T follicular helper cell (primary cell): ENCODE data around the gene ZBED1.
"Not testable (repeated sequence)": the region's sequence is repeated elsewhere in the genome, so short reads cannot be mapped to it uniquely, and the experiment has no call there.

Experiments used
- DNase-seq: peaks from one replicate; pipeline ENCODE4 v3.0.0-alpha.2; 2020; ENCODE audit warnings: low read depth

ZBED1 gene

DNA sequence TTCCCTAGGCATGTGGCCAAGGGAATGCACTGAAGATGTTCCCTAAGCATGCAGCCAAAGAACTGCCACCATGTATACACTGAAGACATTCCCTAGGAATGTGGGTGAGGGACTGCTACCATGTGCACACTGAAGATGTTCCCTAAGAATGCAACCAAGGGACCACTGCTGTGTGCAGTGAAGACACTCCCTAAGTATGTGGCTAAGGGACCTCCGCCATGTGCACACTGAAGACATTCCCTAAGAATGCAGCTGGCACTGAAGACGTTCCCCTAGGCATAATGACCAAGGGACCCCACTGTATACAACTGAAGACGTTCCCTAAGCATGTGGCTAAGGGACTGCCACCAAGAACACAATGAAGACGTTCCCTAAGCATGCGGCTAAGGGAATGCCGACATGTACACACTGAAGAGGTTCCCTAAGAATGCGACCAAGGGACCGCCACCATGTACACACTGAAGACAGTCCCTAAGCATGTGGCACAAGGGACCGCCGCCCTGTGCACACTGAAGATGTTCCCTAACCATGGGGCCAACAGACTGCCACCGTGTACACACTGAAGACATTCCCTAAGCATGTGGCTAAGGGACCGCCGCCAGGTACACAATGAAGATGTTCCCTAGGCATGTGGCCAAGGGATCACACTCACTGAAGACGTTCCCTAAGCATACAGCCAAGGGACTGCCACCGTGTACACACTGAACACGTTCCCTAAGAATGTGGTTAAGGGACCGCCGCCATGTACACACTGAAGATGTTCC lies 25.6 kb downstream of the ZBED1 start:
- DNase-seq, result no peak

DNA sequence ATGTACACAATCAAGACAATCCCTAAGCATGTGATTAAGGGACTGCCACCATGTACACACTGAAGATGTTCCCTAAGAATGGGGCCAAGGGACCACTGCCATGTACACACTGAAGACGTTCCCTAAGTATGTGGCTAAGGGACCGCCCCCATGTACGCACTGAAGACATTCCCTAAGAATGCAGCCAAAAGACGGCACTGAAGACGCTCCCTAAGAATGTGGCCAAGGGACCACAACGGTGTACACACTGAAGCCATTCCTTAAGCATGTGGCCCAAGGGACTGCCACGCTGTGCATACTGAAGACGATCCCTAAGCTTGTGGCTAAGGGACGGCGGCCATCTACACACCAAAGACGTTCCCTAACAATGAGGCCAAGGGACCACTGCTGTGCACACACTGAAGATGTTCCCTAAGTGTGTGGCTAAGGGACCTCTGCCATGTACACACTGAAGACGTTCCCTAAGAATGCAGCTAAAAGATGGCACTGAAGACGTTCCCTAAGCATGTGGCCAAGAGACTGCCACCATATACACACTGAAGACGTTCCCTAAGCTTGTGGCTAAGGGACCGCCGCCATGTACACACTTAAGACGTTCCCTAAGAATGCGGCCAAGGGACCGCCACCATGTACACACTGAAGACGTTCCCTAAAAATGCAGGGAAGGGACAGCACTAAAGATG lies 26.4 kb downstream of the ZBED1 start:
- DNase-seq, result no peak

DNA sequence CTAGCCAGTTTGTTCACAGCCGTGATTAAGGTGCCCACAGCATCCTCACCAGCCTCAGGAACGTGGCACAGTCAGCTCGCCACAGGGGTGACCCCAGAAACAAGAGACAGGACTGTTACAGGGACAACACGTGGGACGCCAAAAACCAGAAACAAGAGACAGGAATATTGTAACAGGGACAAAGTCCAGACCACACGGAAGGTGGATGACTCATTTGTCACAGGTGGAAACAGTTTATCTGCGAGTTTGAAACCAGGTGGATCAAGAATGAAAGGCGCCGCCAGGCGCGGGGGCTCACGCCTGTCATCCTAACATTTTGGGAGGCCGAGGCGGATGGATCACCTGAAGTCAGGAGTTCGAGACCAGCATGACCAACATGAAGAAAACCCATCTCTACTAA lies 27.7 kb downstream of the ZBED1 start:
- not testable (repeated sequence) for DNase-seq

DNA sequence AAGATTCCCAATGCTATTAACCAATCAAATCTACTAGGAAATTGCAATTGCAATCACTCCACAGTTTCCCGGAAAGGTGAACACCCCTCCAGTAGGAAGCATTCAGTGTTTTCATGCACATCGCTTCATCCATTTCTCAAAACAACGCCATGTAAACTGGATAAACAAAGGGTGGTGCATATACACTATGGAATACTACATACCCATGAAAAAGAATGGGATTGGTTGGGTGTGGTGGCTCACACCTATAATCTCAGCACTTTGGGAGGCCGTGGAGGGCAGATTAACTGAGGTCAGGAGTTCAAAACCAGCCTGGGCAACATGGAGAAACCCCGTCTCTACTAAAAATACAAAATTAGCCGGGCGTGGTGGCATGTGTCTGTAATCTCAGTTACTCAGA lies 29.1 kb downstream of the ZBED1 start:
- no peak for DNase-seq

DNA sequence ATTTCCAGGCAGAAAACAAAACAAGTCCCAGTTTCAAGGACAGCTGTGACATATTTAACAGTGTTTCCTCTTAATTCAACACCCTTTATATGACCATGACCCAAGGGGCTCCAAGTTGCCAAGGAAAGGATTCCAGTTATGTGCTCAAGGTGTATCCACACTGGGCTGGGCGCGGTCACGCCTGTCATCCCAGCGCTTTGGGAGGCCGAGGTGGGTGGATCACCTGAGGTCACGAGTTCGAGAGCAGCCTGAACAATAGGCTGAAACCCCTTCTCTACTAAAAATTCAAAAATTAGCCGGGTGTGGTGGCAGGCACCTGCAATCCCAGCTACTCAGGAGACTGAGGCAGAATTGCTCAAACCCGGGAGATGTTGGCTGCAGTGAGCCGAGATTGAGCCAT lies 29.6 kb downstream of the ZBED1 start:
- not testable (repeated sequence) for DNase-seq

DNA sequence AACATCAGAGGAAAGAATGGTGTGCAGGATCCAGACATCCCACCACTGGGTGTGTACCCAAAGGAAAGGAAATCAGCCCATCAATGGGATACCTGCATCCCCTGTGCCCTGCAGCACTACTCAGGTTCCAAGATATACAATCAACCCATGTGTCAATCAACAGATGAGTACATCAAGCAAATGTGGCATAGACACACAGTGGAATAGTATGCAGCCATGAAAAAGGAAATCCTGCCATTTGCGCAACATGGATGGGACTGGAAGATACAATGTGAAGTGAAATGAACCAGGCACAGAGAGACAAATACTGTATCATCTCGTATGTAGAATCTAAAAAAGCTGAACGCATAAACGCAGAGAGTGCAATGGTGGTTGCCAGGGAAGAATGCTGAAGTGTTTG lies 30.9 kb downstream of the ZBED1 start:
- not testable (repeated sequence) for DNase-seq

DNA sequence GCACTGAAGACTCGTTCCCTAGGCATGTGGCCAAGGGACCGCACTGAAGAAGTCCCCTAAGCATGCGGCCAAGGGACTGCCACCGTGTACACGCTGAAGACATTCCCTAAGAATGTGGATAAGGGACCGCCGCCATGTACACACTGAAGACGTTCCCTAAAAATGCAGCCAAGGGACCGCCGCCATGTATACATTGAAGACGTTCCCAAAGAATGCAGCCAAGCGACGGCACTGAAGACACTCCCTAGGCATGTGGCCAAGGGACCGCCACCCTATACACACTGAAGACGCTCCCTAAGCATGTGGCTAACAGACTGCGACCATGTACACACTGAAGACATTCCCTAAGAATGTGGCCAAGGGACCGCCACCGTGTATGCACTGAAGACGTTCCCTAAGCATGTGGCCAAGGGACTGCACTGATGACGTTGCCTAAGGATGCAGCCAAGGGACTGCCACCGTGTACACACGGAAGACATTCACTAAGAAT lies 31.5 kb downstream of the ZBED1 start:
- no peak for DNase-seq

DNA sequence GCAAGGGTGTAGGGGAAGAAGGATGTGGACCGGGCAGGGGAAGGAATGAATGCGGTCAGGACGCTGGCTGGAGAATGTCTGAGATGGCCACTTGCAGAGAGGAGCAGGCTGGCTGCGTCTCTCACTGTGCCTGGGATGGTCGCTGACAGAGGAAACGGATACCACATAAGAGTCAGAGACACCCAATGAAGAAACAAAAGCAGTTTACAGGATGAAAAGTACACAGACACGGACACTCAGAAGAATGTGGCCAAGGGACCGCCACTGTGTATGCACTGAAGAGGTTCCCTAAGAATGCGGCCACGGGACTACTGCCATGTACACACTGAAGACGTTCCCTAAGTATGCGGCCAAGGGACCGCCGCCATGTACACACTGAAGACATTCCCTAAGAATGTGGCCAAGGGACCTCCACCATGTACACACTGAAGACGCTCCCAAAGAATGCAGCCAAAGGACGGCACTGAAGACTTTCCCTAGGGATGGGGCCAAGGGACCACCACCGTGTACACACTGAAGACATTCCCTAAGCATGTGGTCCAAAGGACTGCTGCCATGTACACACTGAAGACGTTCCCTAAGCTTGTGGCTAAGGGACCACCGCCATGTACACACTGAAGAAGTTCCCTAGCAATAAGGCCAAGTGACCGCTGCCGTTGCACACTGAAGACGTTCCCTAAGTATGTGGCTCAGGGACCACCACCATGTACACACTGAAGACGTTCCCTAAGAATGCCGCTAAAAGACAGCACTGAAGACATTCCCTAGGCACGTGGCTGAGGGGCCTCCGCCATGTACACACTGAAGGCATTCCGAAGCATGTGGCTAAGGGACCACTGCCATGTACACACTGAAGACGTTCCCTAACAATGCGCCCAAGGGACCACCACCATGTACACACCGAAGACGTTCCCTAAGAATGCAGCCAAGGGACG lies 32.2 kb downstream of the ZBED1 start:
- no peak for DNase-seq

DNA sequence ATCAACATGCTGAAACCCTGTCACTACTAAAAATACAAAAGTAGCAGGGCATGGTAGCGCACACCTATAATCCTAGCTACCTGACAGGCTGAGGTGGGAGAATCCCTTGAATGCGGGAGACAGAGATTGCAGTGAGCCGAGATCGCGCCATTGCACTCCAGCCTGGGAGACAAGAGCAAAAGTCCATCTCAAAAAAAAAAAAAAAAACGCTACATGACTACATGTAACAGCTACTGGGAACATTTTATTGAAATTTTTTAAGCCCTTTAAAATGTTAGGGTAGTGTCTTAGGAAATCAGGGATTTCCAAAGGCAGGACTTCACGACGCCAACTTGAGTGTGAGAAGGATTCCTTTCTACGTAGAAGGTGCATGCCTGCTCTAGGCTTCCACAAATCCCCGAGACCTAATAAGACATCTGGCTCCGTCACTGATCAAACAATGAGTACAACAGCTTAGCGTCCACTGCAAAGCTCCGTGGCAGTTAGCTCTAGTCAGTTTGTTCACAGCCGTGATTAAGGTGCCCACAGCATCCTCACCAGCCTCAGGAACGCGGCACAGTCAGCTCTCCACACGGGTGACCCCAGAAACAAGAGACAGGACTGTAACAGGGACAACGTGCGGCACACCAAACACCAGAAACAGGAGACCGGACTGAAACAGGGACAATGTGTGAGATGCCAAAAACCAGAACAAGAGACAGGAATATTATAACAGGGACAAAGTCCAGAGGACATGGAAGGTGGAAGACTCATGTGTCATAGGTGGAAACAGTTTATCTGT lies 33.7 kb downstream of the ZBED1 start:
- DNase-seq, result no peak

DNA sequence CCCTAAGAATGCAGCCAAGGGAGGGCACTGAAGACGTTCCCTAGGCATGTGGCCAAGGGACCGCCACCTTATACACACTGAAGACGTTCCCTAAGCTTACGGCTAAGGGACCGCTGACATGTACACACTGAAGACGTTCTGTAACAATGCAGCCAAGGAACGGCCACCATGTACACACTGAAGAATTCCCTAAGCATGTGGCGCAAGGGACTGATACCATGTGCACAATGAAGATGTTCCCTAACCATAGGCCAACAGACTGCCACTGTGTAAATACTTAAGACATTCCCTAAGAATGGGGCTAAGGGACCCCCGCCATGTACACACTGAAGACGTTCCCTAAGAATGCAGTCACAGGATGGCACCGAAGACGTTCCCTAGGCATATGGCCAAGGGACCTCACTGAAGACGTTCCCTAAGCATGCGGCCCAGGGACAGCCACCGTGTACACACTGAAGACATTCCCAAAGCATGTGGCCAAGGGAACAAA lies 36.1 kb downstream of the ZBED1 start:
- DNase-seq, result no peak

DNA sequence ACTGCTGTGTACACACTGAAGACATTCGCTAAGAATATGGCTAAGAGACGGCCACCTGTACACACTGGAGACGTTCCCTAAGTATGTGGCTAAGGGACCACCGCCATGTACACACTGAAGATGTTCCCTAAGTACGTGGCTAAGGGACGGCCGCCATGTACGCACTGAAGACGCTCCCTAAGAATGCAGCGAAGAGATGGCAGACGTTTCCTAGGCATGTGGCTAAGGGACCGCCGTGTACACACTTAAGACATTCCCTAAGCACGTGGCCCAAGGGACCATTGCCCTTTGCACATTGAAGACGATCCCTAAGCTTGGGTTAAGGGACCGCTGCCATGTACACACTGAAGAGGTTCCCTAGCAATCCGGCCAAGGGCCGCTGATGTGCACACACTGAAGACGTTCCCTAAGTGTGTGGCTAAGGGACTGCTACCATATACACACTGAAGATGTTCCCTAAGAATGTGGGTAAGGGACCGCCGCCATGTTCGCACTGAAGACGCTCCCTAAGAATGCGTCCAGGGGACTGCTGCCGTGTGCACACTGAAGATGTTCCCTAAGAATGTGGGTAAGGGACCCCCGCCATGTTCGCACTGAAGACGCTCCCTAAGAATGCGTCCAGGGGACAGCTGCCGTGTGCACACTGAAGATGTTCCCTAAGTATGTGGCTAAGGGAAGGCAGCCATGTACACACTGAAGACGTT lies 36.7 kb downstream of the ZBED1 start:
- DNase-seq, result no peak

DNA sequence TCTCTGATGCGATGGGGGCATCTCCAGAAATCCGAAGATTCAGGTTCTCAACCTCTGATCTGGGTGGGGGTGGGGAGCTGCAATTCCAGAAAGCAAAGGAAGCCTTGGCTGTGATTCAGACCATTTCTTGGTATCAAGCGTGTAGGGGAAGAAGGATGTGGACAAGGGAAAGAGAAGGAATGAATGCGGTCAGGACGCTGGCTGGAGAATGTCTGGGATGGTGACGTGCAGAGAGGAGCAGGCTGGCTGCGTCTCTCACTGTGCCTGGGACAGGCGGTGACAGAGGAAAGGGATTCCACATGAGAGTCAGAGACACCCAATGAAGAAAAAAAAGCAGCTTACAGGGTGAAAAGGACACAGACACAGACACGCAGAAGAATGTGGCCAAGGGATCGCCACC lies 37.3 kb downstream of the ZBED1 start:
- not testable (repeated sequence) for DNase-seq

DNA sequence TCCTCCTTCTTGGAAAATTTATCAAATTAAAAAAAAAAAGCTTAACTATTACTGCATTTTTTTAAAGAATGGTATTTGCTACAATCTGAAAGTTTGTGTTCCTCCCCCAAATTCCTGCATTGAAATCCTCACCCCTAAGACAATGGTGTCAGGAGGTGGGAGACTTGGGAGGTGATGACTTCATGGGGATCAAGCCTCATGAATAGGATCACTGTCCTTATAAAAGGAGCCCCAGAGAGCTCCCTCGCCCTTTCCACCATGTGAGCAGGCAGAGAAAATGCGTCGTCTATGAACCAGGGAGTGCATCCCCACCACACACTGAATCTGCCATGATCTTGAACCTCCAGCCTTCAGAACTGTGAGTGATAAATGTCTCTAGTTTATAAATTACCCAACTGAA lies 38.0 kb downstream of the ZBED1 start:
- DNase-seq, result no peak

DNA sequence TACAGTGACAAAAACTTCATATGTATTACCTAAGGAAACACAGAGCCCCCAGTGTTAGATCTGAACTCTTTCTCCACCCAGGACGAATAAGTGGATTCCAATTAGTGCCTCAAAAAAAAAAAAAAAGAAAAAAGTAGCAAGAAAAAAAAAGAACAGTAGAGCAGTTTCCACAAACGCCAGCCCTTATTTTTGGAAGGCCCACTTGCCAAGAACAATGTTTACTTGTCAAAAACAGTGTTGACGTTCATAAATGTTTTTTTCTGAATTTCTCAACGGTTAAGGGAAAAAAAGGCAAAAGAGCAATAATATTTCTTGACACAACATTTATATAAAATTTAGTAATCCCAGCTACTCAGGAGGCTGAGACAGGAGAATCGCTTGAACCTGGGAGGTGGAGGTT lies 38.7 kb downstream of the ZBED1 start:
- no peak for DNase-seq

DNA sequence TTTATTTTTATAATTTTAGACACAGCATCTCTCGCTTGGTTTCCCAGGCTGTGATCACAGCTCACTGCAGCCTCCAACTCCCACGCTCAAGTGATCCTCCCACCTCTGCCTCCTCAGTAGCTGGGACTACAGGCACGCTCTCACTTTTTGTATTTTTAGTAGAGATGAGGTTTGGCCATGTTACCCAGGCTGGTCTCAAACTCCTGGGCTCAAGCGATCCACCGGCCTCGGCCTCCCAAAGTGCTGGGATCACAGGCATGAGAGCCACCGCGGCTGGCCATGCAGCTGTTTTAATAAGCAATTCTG lies 39.1 kb downstream of the ZBED1 start:
- DNase-seq, result no peak

DNA sequence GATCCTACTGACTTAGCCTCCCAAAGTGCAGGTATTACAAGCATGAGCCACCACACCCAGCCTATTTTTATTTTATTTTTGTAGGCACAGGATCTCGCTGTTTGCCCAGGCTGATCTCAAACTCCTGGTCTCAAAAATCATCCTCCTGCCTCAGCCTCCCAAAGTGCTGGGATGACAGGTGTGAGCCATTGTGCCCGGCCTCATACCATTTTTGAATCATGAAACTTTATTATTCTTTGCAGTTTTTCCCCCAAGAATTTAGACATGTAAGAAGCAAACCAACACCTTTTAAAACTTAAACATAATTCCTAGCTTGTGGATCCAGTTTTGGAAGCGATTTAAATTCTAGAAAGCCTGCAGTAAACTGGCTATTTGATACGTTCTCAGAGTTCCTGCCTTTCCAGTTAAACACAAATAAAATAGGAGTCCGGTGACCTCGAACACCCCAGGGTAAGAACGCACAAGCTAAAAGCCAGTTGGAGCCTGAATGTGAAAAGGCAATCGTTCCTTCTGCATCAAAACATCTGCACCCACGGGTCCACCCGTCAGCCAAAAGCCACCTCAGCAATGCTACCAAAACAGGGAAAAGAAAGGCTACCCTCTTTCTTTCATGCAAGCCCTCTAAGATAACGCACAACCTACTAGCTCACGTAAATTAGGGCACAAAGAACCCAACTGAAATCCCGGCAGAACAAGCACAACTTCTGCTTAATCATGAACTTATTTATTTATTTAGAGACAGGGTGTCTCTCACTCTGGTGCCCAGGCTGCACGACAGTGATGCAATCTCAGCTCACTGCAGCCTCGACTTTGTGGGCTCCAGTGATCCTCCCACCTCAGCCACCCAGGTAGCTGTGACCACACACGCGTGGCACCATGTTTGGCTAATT lies 39.7 kb downstream of the ZBED1 start:
- not testable (repeated sequence) for DNase-seq

DNA sequence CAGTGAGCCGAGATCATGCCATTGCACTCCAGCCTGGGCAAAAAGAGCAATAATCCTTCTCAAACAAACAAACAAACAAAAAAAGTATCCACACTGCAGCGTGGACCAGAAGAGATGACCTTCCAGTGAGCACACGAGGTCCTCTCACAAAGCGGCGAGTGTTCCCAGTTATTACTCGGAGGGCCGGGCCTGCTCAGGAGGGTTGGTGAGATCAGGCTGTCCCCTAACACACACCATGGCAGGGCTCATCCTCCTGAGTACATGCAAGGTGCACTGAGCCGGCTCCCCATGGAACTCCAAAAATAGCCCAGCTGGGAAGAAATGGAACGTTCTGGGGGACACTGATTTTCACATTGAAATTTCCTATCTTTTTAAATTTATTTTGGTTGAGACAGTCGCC lies 40.7 kb downstream of the ZBED1 start:
- not testable (repeated sequence) for DNase-seq

DNA sequence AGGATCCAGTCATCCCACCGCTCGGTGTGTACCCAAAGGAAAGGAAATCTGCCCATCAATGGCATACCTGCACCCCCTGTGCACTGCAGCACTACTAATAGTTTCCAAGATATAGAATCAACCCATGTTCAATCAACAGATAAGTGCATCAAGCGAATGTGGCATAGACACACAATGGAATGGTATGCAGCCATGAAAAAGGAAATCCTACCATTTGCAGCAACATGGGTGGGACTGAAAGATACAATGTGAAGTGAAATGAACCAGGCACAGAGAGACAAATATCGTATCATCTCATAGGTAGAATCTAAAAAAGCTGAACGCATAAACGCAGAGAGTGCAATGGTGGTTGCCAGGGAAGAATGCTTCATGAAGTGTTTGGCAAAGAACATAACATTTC lies 42.5 kb downstream of the ZBED1 start:
- no peak for DNase-seq

DNA sequence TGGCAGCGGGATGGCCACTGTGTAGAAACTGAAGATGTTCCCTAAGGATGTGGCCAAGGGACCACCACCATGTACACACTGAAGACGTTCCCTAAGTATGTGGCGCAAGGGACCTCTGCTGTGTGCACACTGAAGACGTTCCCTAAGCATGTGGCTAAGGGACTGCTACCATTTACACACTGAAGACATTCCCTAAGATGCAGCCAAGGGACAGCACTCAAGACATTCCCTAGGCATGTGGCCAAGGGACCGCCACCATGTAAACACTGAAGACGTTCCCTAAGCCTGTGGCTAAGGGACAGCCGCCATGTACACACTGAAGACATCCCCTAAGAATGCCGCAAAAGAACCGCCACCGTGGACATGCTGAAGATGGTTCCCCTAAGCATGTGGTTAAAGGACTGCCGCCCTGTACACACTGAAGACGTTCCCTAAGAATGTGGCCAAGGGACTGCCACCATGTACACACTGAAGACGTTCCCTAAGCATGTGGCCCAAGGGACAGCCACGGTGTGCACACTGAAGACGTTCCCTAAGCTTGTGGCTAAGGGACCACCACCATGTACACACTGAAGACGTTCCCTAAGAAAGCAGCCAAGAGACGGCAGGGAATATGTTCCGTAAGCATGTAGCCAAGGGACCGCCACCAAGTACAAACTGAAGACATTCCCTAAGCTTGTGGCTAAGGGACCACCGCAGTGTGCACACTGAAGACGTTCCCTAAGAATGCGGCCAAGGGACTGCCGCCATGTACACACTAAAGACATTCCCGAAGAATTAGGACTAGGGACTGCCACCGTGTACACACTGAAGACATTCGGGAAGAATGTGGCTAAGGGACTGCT lies 43.3 kb downstream of the ZBED1 start:
- no peak for DNase-seq
